ENCODE measurements around the gene CSMD2.

- TF ChIP-seq POLR2A (IDR thresholded peaks at IDR 0.05) (no peak), CTCF (IDR thresholded peaks at IDR 0.05) (no peak), POLR2AphosphoS5 (IDR thresholded peaks at IDR 0.05) (no peak), EP300 (IDR thresholded peaks at IDR 0.05) (no peak)
These were observed 114.1 kb downstream of the CSMD2 start for GRCh38 chr1:34050709-34051485.

Data from upper lobe of left lung (tissue), 4 donors.